Glomerular endothelial cell (primary cell): ENCODE results near the gene TSC22D4. TPM values are rescaled to one million over a fixed set of nuclear protein-coding genes. Genes with fewer than 3 reads are reported as not detected.

Experiments used
- DNase-seq: peaks from one replicate; pipeline ENCODE4 v3.0.0-alpha.2; 2011; ENCODE audit warnings: low read depth, low spot score; ENCODE audit errors: extremely low read depth
- total RNA-seq: library from RNA; depleted of rRNA; stranded (reverse); fragments of >200 nt; gene quantifications from 2 replicates; pipeline ENCODE4 v1.2.3, GENCODE V29; 2015

TSC22D4 gene
- total RNA-seq, 1 donor from 2014 or later, result 75.2 TPM

- DNase-seq, result no peak
These were observed 14.7 kb upstream of the TSC22D4 start for GRCh38 chr7:100493476-100494264.

GRCh38 chr7:100492738-100493475 lies 13.9 kb upstream of the TSC22D4 start:
- DNase-seq, result no peak

GRCh38 chr7:100491192-100491578 lies 12.2 kb upstream of the TSC22D4 start:
- DNase-seq, result no peak

- no peak for DNase-seq
These were observed 11.6 kb upstream of the TSC22D4 start for GRCh38 chr7:100490483-100491191.

- DNase-seq, result no peak
These were observed 10.8 kb upstream of the TSC22D4 start for GRCh38 chr7:100489824-100490223.

- DNase-seq, result no peak
These were observed 10.1 kb upstream of the TSC22D4 start for GRCh38 chr7:100489121-100489520.

GRCh38 chr7:100488333-100489095 lies 9.5 kb upstream of the TSC22D4 start:
- DNase-seq, result no peak

GRCh38 chr7:100486753-100487446 lies 7.9 kb upstream of the TSC22D4 start:
- DNase-seq, result no peak

GRCh38 chr7:100486111-100486636 lies 7.2 kb upstream of the TSC22D4 start:
- no peak for DNase-seq

- no peak for DNase-seq
These were observed 6.5 kb upstream of the TSC22D4 start for GRCh38 chr7:100485471-100485876.

- DNase-seq, result no peak
These were observed 5.6 kb upstream of the TSC22D4 start for GRCh38 chr7:100484673-100485045.

GRCh38 chr7:100483722-100484672 lies 5.0 kb upstream of the TSC22D4 start, which contains the start of gene NYAP1:
Gene NYAP1, plus strand, starts transcription at chr7:100483927. Its CDS starts 1,385 bp downstream, at chr7:100485312.
- DNase-seq, result no peak

GRCh38 chr7:100483090-100483721 lies 4.2 kb upstream of the TSC22D4 start:
- no peak for DNase-seq

- no peak for DNase-seq
These were observed 3.7 kb upstream of the TSC22D4 start for GRCh38 chr7:100482728-100483089.

- DNase-seq, result no peak
These were observed 2.5 kb upstream of the TSC22D4 start for GRCh38 chr7:100481466-100481865.

- DNase-seq, result no peak
These were observed 1.1 kb downstream of the TSC22D4 start for GRCh38 chr7:100477871-100478267.

GRCh38 chr7:100476903-100477870 lies 1.8 kb downstream of the TSC22D4 start:
- DNase-seq, result no peak
